ENCODE results near the gene PPT1. TPM values are rescaled to one million over a fixed set of nuclear protein-coding genes. Genes with fewer than 3 reads are reported as not detected.

PPT1 gene
- polyA plus RNA-seq, 1 of the 3 experiments (the other 2 are of a cell fraction): 26.0 TPM

GRCh38 chr1:40092241-40092640, 4.8 kb downstream of the PPT1 start:
- H3K36me3 ChIP-seq (replicated peaks in 1 of 2; ENCODE audit: control insufficient read depth in 1 of 2, insufficient read depth in 2 of 2, low read length in 1 of 2): peaks cover 32 to 40% of the 10 kb centered on the region in 2 experiments
- H3F3A ChIP-seq (replicated peaks; ENCODE audit: insufficient read depth): peaks cover 9% of the 10 kb centered on the region
- no peak overlapping the region for H2AFZ ChIP-seq (ENCODE audit: low read depth)
- H3K27ac ChIP-seq (ENCODE audit: low read depth in 2 of 2, low read length in 1 of 2): 0 out of 4 replicates have a peak overlapping the region, but pooled peaks of 1 of the 2 experiments have one; percentile 22
- H4K20me1 ChIP-seq (ENCODE audit: insufficient read depth): no peaks in the 10 kb centered on the region
- H3K4me2 ChIP-seq: no peak overlapping the region
- no peak for DNase-seq
- H3K4me3 ChIP-seq (ENCODE audit: low read depth in 2 of 2, low read length in 1 of 2): no peak overlapping the region
- 97% methylated on average over 2 of the region's 2 CpGs for WGBS (ENCODE audit: low lambda C conversion rate)
- no peaks in the 10 kb centered on the region for H3K9me3 ChIP-seq
- POLR2A ChIA-PET: no interaction called here
- CTCF ChIA-PET: interaction anchor here (1.3 to 3.7 kb wide), 4 partner anchors 14 to 246 kb away, joined by 6 to 16 read pairs (median 9); no protein-coding TSS in a partner anchor
- no peak for TF ChIP-seq RAD21 (IDR thresholded peaks at IDR 0.05; ENCODE audit: low read length)
- no peak for TF ChIP-seq IRF3 (IDR thresholded peaks at IDR 0.05; ENCODE audit: low read depth, low read length)
- no peak for TF ChIP-seq EP300 (IDR thresholded peaks at IDR 0.05; ENCODE audit: borderline replicate concordance in 1 of 2, low read depth in 1 of 2, low read length in 1 of 2)
- TF ChIP-seq FOSL2 (IDR thresholded peaks at IDR 0.05; ENCODE audit: borderline replicate concordance, low read depth): no peak
- TF ChIP-seq, protein P1, sequence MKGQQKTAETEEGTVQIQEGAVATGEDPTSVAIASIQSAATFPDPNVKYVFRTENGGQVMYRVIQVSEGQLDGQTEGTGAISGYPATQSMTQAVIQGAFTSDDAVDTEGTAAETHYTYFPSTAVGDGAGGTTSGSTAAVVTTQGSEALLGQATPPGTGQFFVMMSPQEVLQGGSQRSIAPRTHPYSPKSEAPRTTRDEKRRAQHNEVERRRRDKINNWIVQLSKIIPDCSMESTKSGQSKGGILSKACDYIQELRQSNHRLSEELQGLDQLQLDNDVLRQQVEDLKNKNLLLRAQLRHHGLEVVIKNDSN (IDR thresholded peaks at IDR 0.05; ENCODE audit: borderline replicate concordance, low read depth): no peak
- no peak for TF ChIP-seq ELF1 (IDR thresholded peaks at IDR 0.05)
- no peak for TF ChIP-seq REST (IDR thresholded peaks at IDR 0.05; ENCODE audit: low read depth, low read length)
- no peak for TF ChIP-seq MEF2A (IDR thresholded peaks at IDR 0.05; ENCODE audit: borderline replicate concordance, low read depth)
- TF ChIP-seq JUND (IDR thresholded peaks at IDR 0.05): no peak
- no peak for TF ChIP-seq ZBTB33 (IDR thresholded peaks at IDR 0.05; ENCODE audit: borderline replicate concordance, low read depth)
- peaks cover 3 to 7% of the 10 kb centered on the region in 2 experiments; a peak in 2 of 4 replicates for H3K4me1 ChIP-seq (ENCODE audit: control insufficient read depth in 1 of 2, insufficient read depth in 2 of 2, low read depth in 1 of 2, low read length in 1 of 2)
- H3K9ac ChIP-seq: no peak overlapping the region
- H3K79me2 ChIP-seq (ENCODE audit: insufficient read depth): peaks cover 24% of the 10 kb centered on the region; the same call in 1 of the 2 replicates
- no peaks in the 10 kb centered on the region for H3K9me2 ChIP-seq
- no peaks in the 10 kb centered on the region for H3K27me3 ChIP-seq (ENCODE audit: insufficient read depth)

All from SK-N-SH (cell line).